HCT116 (cell line): ENCODE data around the gene LEMD3. TPM values are rescaled to one million over a fixed set of nuclear protein-coding genes. Genes with fewer than 3 reads are reported as not detected.

ENCODE experiments used
- ATAC-seq: fragments of 200-7000 bp; cut with Tn5 transposase; 2 replicates; pipeline ENCODE4 v1.9.1; 2020; ENCODE audit warnings: mild to moderate bottlenecking, moderate library complexity
- BruUV-seq: library from RNA; stranded (reverse); fragments of 400-500 nt; replicated peaks from 2 replicates; lab custom pipeline; 2021; lab: Mats Ljungman, UMichigan
- CTCF ChIA-PET: fragments of 300-600 bp; sonication (Branson Sonifier 250); formaldehyde crosslinking; loops from one replicate; lab custom pipeline; 2021; ENCODE audit warnings: antibody characterized with exemption; lab: Charles Lee
- POLR2A ChIA-PET: fragments of 300-600, 350-600 bp; sonication (Branson Sonifier 250); formaldehyde crosslinking; loops from one replicate; lab custom pipeline; 2021; ENCODE audit warnings: antibody characterized with exemption; lab: Charles Lee
- RAD21 ChIA-PET, 2 experiments: fragments of 300-600 bp; sonication (Branson Sonifier 250); formaldehyde crosslinking; loops; one replicate each; lab custom pipeline; 2023; ENCODE audit warnings: low total read pairs in 2 of 2; ENCODE audit not compliant: uncharacterized antibody in 2 of 2, unreplicated experiment in 2 of 2, low non-redundant PET in 1 of 2; lab: Charles Lee
- DNase-seq: peaks from one replicate; pipeline ENCODE4 v3.0.0-alpha.2; 2010; ENCODE audit warnings: low read depth, low spot score
- H2AFZ ChIP-seq: fragments of 200-600 bp; shearing (Covaris generic), sonication (generic); 2 replicates; pipeline ENCODE4 v1.6.1; 2017; ENCODE audit warnings: low read depth, mixed run types, mixed read lengths, antibody characterized with exemption, low read length; ENCODE audit not compliant: poor library complexity, severe bottlenecking
- H3K27ac ChIP-seq: 2 replicates; pipeline ENCODE4 v1.5.1; 2012; ENCODE audit warnings: low read depth, low read length
- H3K27me3 ChIP-seq: fragments of 200-600 bp; sonication (generic); 2 replicates; pipeline ENCODE4 v1.6.1; 2016; ENCODE audit warnings: mixed run types, low read length, mixed read lengths; ENCODE audit not compliant: insufficient read depth
- H3K36me3 ChIP-seq, 2 experiments: fragments of 200-500 bp in 1 of 2; fragments of 200-600 bp in 1 of 2; sonication (Bioruptor generic) in 1 of 2; sonication (generic) in 1 of 2; 2 replicates each; pipeline versions ENCODE4 v1.5.1 to v1.6.1; 2014 to 2016; ENCODE audit warnings: low read length in 2 of 2, inconsistent platforms in 1 of 2, mixed read lengths in 1 of 2, mixed run types in 1 of 2; ENCODE audit not compliant: insufficient read depth in 2 of 2, control insufficient read depth in 1 of 2
- H3K4me1 ChIP-seq, 2 experiments: fragments of 200-600 bp in 1 of 2; sonication (generic) in 1 of 2; 2 replicates each; pipeline versions ENCODE4 v1.5.1 to v1.6.1; 2012 to 2017; ENCODE audit warnings: low read length in 2 of 2, inconsistent platforms in 1 of 2, mild to moderate bottlenecking in 1 of 2, mixed read lengths in 1 of 2, mixed run types in 1 of 2, moderate library complexity in 1 of 2; ENCODE audit not compliant: insufficient read depth in 2 of 2, control insufficient read depth in 1 of 2
- H3K4me2 ChIP-seq: fragments of 200-600 bp; sonication (generic); 2 replicates; pipeline ENCODE4 v1.6.1; 2017; ENCODE audit warnings: mixed run types, low read length, mixed read lengths
- H3K4me3 ChIP-seq, 2 experiments: fragments of 200-600 bp in 1 of 2; sonication (generic) in 1 of 2; replicated peaks in 1 of 2; 2 replicates each; pipeline ENCODE4 v1.5.1; 2011 to 2016; ENCODE audit warnings: low read length in 2 of 2, control low read depth in 1 of 2, low read depth in 1 of 2, mild to moderate bottlenecking in 1 of 2, mixed read lengths in 1 of 2, mixed run types in 1 of 2
- H3K79me2 ChIP-seq: fragments of 200-600 bp; sonication (generic); 2 replicates; pipeline ENCODE4 v1.6.1; 2017; ENCODE audit warnings: mild to moderate bottlenecking, mixed run types, low read length, moderate library complexity, mixed read lengths; ENCODE audit not compliant: insufficient read depth
- H3K9ac ChIP-seq: fragments of 200-600 bp; sonication (generic); 2 replicates; pipeline ENCODE4 v1.6.1; 2016; ENCODE audit warnings: low read length, mixed read lengths
- H3K9me2 ChIP-seq: fragments of 200-600 bp; sonication (generic), shearing (Covaris generic); 2 replicates; pipeline ENCODE4 v1.6.1; 2017; ENCODE audit warnings: mixed run types, mild to moderate bottlenecking, moderate library complexity; ENCODE audit not compliant: insufficient read depth
- H3K9me3 ChIP-seq, 2 experiments: fragments of 200-500 bp in 1 of 2; fragments of 200-600 bp in 1 of 2; sonication (Bioruptor generic) in 1 of 2; sonication (generic) in 1 of 2; 2 replicates each; pipeline ENCODE4 v1.6.1; 2014 to 2017; ENCODE audit warnings: low read length in 2 of 2, mixed read lengths in 2 of 2, inconsistent platforms in 1 of 2, low read depth in 1 of 2, mild to moderate bottlenecking in 1 of 2, mixed run types in 1 of 2, moderate library complexity in 1 of 2; ENCODE audit not compliant: control insufficient read depth in 1 of 2, insufficient read depth in 1 of 2
- H4K20me1 ChIP-seq: fragments of 200-600 bp; sonication (generic), shearing (Covaris generic); 2 replicates; pipeline ENCODE4 v1.6.1; 2017; ENCODE audit warnings: mixed run types, mild to moderate bottlenecking, moderate library complexity; ENCODE audit not compliant: insufficient read depth
- ATF3 ChIP-seq: IDR thresholded peaks from 2 replicates; pipeline ENCODE4 v1.6.1; 2012
- CEBPB ChIP-seq: IDR thresholded peaks from 2 replicates; pipeline ENCODE4 v1.6.1; 2012; ENCODE audit warnings: low read depth
- CTCF ChIP-seq, 3 experiments: fragments of 200-600 bp in 1 of 3; sonication (generic) in 1 of 3; IDR thresholded peaks in 2 of 3; conservative IDR thresholded peaks in 1 of 3; 2 replicates each; pipeline ENCODE4 v1.5.1; 2012 to 2017; ENCODE audit warnings: low read depth in 2 of 3, low read length in 2 of 3, antibody characterized with exemption in 1 of 3, borderline replicate concordance in 1 of 3, control low read depth in 1 of 3, mild to moderate bottlenecking in 1 of 3, mixed read lengths in 1 of 3, mixed run types in 1 of 3, moderate library complexity in 1 of 3; ENCODE audit not compliant: insufficient read depth in 1 of 3
- EGR1 ChIP-seq: IDR thresholded peaks from 2 replicates; pipeline ENCODE4 v1.6.1; 2012; ENCODE audit warnings: low read depth
- ELF1 ChIP-seq: IDR thresholded peaks from 2 replicates; pipeline ENCODE4 v1.6.1; 2012; ENCODE audit warnings: low read depth, borderline replicate concordance
- EZH2 ChIP-seq: fragments of 200-600 bp; sonication (generic); IDR thresholded peaks from 2 replicates; pipeline ENCODE4 v1.6.1; 2017; ENCODE audit warnings: antibody characterized with exemption, mixed run types
- EZH2phosphoT487 ChIP-seq: fragments of 200-600 bp; IDR thresholded peaks from 2 replicates; pipeline ENCODE4 v1.6.1; 2018; ENCODE audit warnings: antibody characterized with exemption, borderline replicate concordance
- JUND ChIP-seq: IDR thresholded peaks from 2 replicates; pipeline ENCODE4 v1.6.1; 2012
- SRF ChIP-seq: IDR thresholded peaks from 2 replicates; pipeline ENCODE4 v1.6.1; 2012; ENCODE audit warnings: low read depth
- YY1 ChIP-seq: IDR thresholded peaks from 2 replicates; pipeline ENCODE4 v1.6.1; 2011; ENCODE audit warnings: low read length, low read depth, moderate library complexity, mild to moderate bottlenecking; ENCODE audit not compliant: insufficient replicate concordance; ENCODE audit errors: extremely low read depth
- ZFX ChIP-seq: fragments of 450-650 bp; IDR thresholded peaks from 2 replicates; pipeline ENCODE4 v1.6.1; 2017
- ZNF274 ChIP-seq: fragments of 200-500 bp; sonication (Bioruptor generic); IDR thresholded peaks from 2 replicates; pipeline ENCODE4 v1.6.1; 2014; ENCODE audit warnings: mild to moderate bottlenecking, low read depth, low read length, inconsistent platforms
- intact Hi-C: fragments of 100-400 bp; cut with micrococcal nuclease; formaldehyde crosslinking; loops from 2 replicates; pipeline ENCODE4 v1.10.0; 2022
- total RNA-seq: library from RNA; stranded (reverse); gene quantifications from one replicate; pipeline ENCODE4 v1.2.1, GENCODE V29; 2021; ENCODE audit not compliant: unreplicated experiment
- TF ChIP-seq, protein P1 (sequence below): IDR thresholded peaks from 2 replicates; pipeline ENCODE4 v1.6.1; 2011; ENCODE audit warnings: mild to moderate bottlenecking, low read length, moderate library complexity; ENCODE audit not compliant: insufficient replicate concordance; ENCODE audit errors: extremely low read depth
- TF ChIP-seq, protein P2 (sequence below): IDR thresholded peaks from 2 replicates; pipeline ENCODE4 v1.6.1; 2012

LEMD3 gene
- total RNA-seq, 1 experiment from 2014 or later: 28.7 TPM

DNA sequence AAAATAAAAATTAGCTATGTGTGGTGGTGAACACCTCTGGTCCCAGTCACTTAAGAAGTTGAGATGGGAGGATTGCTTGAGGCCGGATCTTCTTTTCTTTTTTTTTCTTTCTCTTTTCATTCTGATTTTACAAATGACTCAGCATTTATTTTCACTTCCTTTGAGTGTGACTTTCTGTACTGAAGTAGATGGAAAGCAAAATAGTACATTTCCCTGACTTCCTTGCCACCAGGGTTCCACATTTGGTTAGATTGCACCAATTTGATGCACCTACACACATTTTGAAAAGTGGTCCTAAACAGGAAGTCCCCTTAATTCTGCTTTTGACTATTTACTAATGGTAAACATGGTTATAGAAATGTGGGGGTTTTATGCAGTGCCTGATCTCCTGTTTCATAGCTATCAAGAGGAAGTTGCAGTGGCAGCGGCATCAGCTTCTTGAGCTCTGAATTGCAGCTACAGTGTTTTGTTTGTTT, 13.0 kb upstream of the LEMD3 start:
- no TSS peak for BruUV-seq
- RAD21 ChIA-PET: no interaction called here
- no peaks in the 10 kb centered on the region for H3K79me2 ChIP-seq
- H3K9me3 ChIP-seq: no peaks in the 10 kb centered on the region
- no peaks in the 10 kb centered on the region for H3K36me3 ChIP-seq
- DNase-seq: no peak
- no peaks in the 10 kb centered on the region for H3K9me2 ChIP-seq
- H3K4me3 ChIP-seq: no peak overlapping the region
- H3K27me3 ChIP-seq: no peaks in the 10 kb centered on the region
- no peak overlapping the region for H3K9ac ChIP-seq
- peaks cover 0 to 2% of the 10 kb centered on the region in 2 experiments; a peak in 1 of 4 replicates for H3K4me1 ChIP-seq
- intact Hi-C loops: no loop called here
- H3K27ac ChIP-seq: no peak overlapping the region
- no peak overlapping the region for H3K4me2 ChIP-seq
- CTCF ChIA-PET: no interaction called here
- POLR2A ChIA-PET: interaction anchor here (1.9 kb wide), 1 partner anchor 13 kb away, joined by 5 read pairs; the partner anchor contains the start of gene LEMD3
- H4K20me1 ChIP-seq: no peaks in the 10 kb centered on the region
- ATAC-seq: no peak
- peak overlapping the region; percentile 51 for H2AFZ ChIP-seq
- TF ChIP-seq ELF1 (no peak), EGR1 (no peak), EZH2phosphoT487 (no peak), CEBPB (no peak), CTCF (IDR thresholded peaks at IDR 0.05 in 2 of 3, conservative IDR thresholded peaks at IDR 0.05 in 1 of 3; ENCODE audit: borderline replicate concordance in 1 of 3, insufficient read depth in 1 of 3, low read depth in 2 of 3, low read length in 2 of 3) (no peak), YY1 (no peak)

DNA sequence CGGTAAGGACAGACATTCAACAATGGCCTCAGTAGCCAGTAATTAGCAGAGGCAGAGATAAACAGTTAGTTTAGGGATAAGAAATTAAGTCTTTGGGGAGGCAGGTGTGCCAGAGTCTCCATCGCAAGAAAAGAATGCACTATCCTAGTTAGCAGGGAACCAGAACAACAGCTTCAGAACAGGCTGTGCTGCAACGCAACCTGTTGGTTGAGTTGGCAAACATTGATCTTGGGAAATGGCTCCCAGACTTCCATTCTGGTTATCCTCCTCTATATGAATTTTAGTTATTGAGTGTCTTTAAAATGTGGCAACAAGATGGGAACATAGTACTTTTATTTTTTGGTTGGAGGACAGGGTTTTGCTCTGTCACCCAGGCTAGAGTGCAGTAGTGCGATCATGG, 12.3 kb upstream of the LEMD3 start:
- ChIA-PET CTCF (no interaction called here), RAD21 (no interaction called here), POLR2A (interaction anchor here (1.9 kb wide), 1 partner anchor 12 kb away, joined by 5 read pairs; the partner anchor contains the start of gene LEMD3)
- no peak overlapping the region for H3K4me3 ChIP-seq
- DNase-seq (no peak), ATAC-seq (no peak)
- no TSS peak for BruUV-seq
- intact Hi-C loops: no loop called here
- no peaks in the 10 kb centered on the region for H3K79me2 ChIP-seq
- no peak overlapping the region for H2AFZ ChIP-seq
- no peak overlapping the region for H3K9ac ChIP-seq
- H3K4me2 ChIP-seq: no peak overlapping the region
- peaks cover 0 to under 1% of the 10 kb centered on the region in 2 experiments; a peak in 1 of 4 replicates for H3K4me1 ChIP-seq
- H3K27me3 ChIP-seq: no peaks in the 10 kb centered on the region
- H3K27ac ChIP-seq: no peak overlapping the region
- H3K36me3 ChIP-seq: no peaks in the 10 kb centered on the region
- no peaks in the 10 kb centered on the region for H3K9me3 ChIP-seq
- H4K20me1 ChIP-seq: no peaks in the 10 kb centered on the region
- H3K9me2 ChIP-seq: no peaks in the 10 kb centered on the region
- TF ChIP-seq SRF: no peak
- TF ChIP-seq ELF1: no peak
- TF ChIP-seq, protein P1, sequence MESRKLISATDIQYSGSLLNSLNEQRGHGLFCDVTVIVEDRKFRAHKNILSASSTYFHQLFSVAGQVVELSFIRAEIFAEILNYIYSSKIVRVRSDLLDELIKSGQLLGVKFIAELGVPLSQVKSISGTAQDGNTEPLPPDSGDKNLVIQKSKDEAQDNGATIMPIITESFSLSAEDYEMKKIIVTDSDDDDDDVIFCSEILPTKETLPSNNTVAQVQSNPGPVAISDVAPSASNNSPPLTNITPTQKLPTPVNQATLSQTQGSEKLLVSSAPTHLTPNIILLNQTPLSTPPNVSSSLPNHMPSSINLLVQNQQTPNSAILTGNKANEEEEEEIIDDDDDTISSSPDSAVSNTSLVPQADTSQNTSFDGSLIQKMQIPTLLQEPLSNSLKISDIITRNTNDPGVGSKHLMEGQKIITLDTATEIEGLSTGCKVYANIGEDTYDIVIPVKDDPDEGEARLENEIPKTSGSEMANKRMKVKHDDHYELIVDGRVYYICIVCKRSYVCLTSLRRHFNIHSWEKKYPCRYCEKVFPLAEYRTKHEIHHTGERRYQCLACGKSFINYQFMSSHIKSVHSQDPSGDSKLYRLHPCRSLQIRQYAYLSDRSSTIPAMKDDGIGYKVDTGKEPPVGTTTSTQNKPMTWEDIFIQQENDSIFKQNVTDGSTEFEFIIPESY: no peak
- TF ChIP-seq EZH2: no peak
- no peak for TF ChIP-seq EZH2phosphoT487
- TF ChIP-seq, protein P2, sequence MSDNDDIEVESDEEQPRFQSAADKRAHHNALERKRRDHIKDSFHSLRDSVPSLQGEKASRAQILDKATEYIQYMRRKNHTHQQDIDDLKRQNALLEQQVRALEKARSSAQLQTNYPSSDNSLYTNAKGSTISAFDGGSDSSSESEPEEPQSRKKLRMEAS: no peak
- no peak for TF ChIP-seq ATF3
- no peak for TF ChIP-seq CEBPB
- TF ChIP-seq JUND: no peak
- TF ChIP-seq ZNF274: no peak
- TF ChIP-seq ZFX: no peak
